ENCODE measurements around the gene SLC6A1.

The SLC6A1 gene

GRCh38 chr3:10972072-10972782 is 20.3 kb upstream of the SLC6A1 start:
- DNase-seq = no peak

- DNase-seq = no peak
Measured at GRCh38 chr3:10973046-10973595, 19.4 kb upstream of the SLC6A1 start.

GRCh38 chr3:10974131-10974530 is 18.4 kb upstream of the SLC6A1 start:
- no peak for DNase-seq

- DNase-seq = no peak
Measured at GRCh38 chr3:10974746-10975375, 17.7 kb upstream of the SLC6A1 start.

- DNase-seq = no peak
Measured at GRCh38 chr3:10975695-10976234, 16.8 kb upstream of the SLC6A1 start.

- DNase-seq = no peak
Measured at GRCh38 chr3:10976770-10977169, 15.8 kb upstream of the SLC6A1 start.

- no peak for DNase-seq
Measured at GRCh38 chr3:10977892-10978510, 14.5 kb upstream of the SLC6A1 start.

GRCh38 chr3:10978956-10979355 is 13.6 kb upstream of the SLC6A1 start:
- no peak for DNase-seq

- no peak for DNase-seq
Measured at GRCh38 chr3:10980312-10980711, 12.2 kb upstream of the SLC6A1 start.

GRCh38 chr3:10981031-10981430 is 11.5 kb upstream of the SLC6A1 start:
- DNase-seq = no peak

GRCh38 chr3:10981961-10982360 is 10.6 kb upstream of the SLC6A1 start:
- DNase-seq = no peak

GRCh38 chr3:10982782-10983181 is 9.8 kb upstream of the SLC6A1 start:
- no peak for DNase-seq

GRCh38 chr3:10983219-10983916 is 9.2 kb upstream of the SLC6A1 start:
- DNase-seq = no peak

- no peak for DNase-seq
Measured at GRCh38 chr3:10984371-10984896, 8.1 kb upstream of the SLC6A1 start.

- DNase-seq = no peak
Measured at GRCh38 chr3:10985181-10985580, 7.4 kb upstream of the SLC6A1 start.

GRCh38 chr3:10986592-10986991 is 6.0 kb upstream of the SLC6A1 start:
- DNase-seq = no peak

GRCh38 chr3:10988001-10988665 is 4.4 kb upstream of the SLC6A1 start:
- DNase-seq = no peak

- DNase-seq = no peak
Measured at GRCh38 chr3:10988991-10989484, 3.5 kb upstream of the SLC6A1 start.

GRCh38 chr3:10992943-10993728 is 588 bp downstream of the SLC6A1 start:
- DNase-seq = no peak

- DNase-seq = no peak
Measured at GRCh38 chr3:10993729-10994065, 1.1 kb downstream of the SLC6A1 start.

GRCh38 chr3:10994306-10994705 is 1.8 kb downstream of the SLC6A1 start:
- no peak for DNase-seq
